Measurements from ENCODE around the gene ESYT3. TPM values are rescaled to one million over a fixed set of nuclear protein-coding genes. Genes with fewer than 3 reads are reported as not detected.

ESYT3 gene
- total and polyA plus RNA-seq, 4 donors, result under 0.01 to 0.07 (median 0.05) TPM

GRCh38 chr3:138394156-138394555 lies 40.3 kb upstream of the ESYT3 start (continued):
- no peak for TF ChIP-seq JUND (IDR thresholded peaks at IDR 0.05)
- TF ChIP-seq HNF4A (conservative IDR thresholded peaks at IDR 0.05), result no peak
- no peak for TF ChIP-seq YY1 (IDR thresholded peaks at IDR 0.05)

GRCh38 chr3:138394686-138395085 lies 39.7 kb upstream of the ESYT3 start:
- TF ChIP-seq MAX (IDR thresholded peaks at IDR 0.05) (no peak), TAF1 (conservative IDR thresholded peaks at IDR 0.05) (no peak), REST (IDR thresholded peaks at IDR 0.05) (no peak), RAD21 (IDR thresholded peaks at IDR 0.05) (no peak), ZBTB33 (IDR thresholded peaks at IDR 0.05) (no peak), GABPA (IDR thresholded peaks at IDR 0.05 in 1 of 2, conservative IDR thresholded peaks at IDR 0.05 in 1 of 2) (no peak), FOXA2 (IDR thresholded peaks at IDR 0.05) (no peak), FOXA1 (IDR thresholded peaks at IDR 0.05) (no peak), NR2F2 (IDR thresholded peaks at IDR 0.05) (no peak), ATF3 (IDR thresholded peaks at IDR 0.05) (no peak), HNF4A (conservative IDR thresholded peaks at IDR 0.05) (no peak), EGR1 (IDR thresholded peaks at IDR 0.05; ENCODE audit: low read depth in 2 of 2) (no peak), JUND (IDR thresholded peaks at IDR 0.05) (no peak), CTCF (IDR thresholded peaks at IDR 0.05; ENCODE audit: low read depth, low read length, missing input control) (no peak), RXRA (IDR thresholded peaks at IDR 0.05) (no peak)
- 96% methylated on average over 5 of the region's 5 CpGs for WGBS
- no peak for DNase-seq (ENCODE audit: low spot score)
- peaks cover 2 to 10% (median 6%) of the 10 kb centered on the region in 4 donors for H3K4me1 ChIP-seq (ENCODE audit: control insufficient read depth in 4 of 4, insufficient read depth in 4 of 4, low read length in 3 of 4)
- H3K9ac ChIP-seq (ENCODE audit: low read depth in 1 of 2, low read length in 2 of 2), result no peak overlapping the region
- no peaks in the 10 kb centered on the region for H3K36me3 ChIP-seq (ENCODE audit: control insufficient read depth in 4 of 4, insufficient read depth in 3 of 4, low read depth in 1 of 4, low read length in 3 of 4)
- no peaks in the 10 kb centered on the region for H3K27me3 ChIP-seq (ENCODE audit: control insufficient read depth in 4 of 4, insufficient read depth in 4 of 4, low read length in 3 of 4)
- no peaks in the 10 kb centered on the region for H3K9me3 ChIP-seq (ENCODE audit: control insufficient read depth in 4 of 4, low read length in 3 of 4)
- H3K4me3 ChIP-seq (ENCODE audit: low read depth in 1 of 3, low read length in 3 of 3), result no peak overlapping the region
- no peak overlapping the region for H3K27ac ChIP-seq (ENCODE audit: low read depth in 1 of 2, low read length in 2 of 2)

Data from liver (tissue), 9 donors.